Hematopoietic multipotent progenitor cell treated with erythropoietin and hydrocortisone succinate and interleukin-3 and kit ligand, for 15 days (in vitro differentiated cells): ENCODE measurements around the gene BRD4.

Experiments
- DNase-seq: peaks from one replicate; pipeline ENCODE4 v3.0.0-alpha.2; 2015; ENCODE audit warnings: low spot score

The BRD4 gene

DNA sequence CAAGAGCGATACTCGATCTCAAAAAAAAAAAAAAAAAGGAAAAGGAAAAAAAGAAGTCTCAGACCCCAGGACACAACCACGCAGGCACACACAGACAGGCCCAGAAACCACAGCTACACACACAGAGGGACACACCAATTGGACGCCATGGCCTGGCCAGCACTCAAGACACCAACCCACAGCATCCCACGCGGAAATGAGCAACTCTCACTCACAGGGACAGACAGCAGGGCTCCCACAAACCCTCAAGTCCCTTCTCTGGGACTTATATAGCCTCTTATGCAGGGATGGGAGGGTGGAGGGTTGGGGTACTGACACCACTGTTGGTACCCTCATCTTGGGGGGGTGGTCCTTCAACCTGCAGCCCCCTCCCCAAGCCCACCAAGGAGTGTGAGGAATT lies 137.4 kb downstream of the BRD4 start:
- DNase-seq, result no peak

DNA sequence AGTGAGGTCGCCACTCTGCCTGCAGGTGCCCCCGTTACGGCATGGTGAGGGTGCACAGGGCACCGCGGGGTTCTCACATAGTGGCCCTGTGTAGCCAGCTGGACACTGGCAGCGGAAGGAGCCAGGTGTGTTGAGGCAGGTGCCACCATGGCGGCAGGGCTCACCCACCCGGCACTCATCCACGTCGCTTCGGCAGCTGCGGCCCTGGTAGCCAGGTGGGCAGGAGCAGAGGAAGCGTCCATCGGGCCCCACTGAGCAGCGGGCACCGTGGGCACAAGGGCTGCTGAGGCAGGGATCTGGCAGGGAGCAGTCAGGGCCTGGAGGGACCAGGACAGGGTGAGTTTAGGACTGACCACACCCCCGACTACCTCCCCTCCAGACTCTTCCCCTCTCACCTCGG lies 140.4 kb downstream of the BRD4 start:
- no peak for DNase-seq

DNA sequence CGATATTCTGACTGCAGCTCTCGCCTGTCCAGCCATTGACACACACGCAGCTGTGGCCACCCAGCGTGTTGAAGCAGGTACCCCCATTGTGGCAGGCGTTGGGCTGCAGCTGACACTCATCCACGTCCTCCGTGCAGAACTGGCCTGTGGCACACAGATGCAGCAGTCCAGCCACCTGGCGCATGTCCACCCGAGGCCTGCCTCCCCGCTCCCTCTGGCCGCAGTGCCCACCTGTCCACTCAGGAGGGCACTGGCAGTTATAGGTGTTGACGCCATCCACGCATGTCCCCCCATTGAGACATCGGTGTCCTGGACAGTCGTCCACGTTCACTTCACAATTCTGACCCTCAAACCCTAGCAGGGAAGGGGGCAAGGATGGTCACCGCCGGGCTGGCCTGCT lies 140.8 kb downstream of the BRD4 start:
- no peak for DNase-seq

DNA sequence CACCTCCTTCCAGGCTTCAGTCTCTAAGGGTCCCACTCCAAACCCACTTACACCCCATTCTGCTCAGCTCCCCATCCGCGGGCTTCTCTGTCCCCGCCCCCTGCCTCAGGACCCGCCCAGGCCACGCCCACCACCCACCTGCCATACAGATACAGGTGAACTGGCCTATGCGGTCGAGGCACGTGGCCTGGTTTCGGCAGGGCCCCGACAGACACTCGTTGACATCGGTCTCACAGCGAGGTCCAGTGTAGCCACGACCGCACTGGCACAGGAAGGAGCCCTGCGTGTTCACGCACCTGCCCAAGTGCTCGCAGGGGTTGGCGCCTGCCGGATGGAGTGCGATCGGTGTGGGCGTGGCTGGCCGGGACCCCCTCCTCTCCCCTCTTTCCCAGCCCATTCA lies 143.5 kb downstream of the BRD4 start:
- DNase-seq, result no peak

DNA sequence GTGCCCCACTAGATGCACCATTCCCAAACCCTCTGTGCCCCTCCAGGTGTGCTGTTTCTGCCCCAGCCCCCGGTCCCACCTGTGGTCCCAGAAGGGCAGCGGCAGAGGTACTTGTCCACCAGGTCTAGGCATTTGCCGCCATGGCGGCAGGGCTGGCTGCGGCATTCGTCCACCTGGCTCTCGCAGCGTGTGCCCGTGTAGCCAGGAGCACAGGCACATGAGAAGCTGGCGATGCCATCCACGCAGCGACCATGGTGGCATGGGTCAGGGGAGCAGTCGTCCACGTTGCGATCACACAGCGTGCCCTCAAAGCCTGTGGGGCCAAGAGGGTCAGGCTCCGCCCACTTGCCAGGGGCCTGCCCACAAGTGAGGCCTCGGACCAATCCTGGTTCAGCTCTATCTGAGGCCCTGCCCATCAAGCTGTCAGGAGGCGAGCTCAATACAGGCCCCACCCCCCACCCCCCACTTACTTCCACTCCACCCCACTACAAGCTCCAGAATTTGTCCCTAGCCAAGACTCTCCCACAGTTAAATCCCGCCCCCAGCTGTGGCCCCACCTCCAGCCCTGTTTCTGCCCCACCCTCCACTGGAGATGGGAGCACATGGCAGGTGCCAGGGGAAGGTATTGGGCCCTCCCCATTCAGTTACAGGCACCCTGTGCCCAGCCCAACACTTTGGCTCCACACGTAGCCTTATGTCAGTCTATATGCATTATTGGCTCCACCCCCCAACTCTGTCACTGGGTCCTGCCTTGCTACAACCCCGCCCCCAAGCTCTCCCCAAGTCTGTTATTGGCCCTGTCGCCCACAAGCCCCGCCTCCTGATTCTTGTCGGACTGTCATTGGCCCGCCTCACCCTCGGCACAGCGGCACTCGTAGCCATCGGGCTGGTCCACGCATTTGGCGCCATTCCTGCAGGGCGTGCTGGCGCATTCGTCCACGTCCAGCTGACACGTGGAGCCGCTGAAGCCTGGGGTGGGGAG lies 145.0 kb downstream of the BRD4 start:
- DNase-seq, result peak; percentile 11
